ENCODE data around the gene RASD2. TPM values are rescaled to one million over a fixed set of nuclear protein-coding genes. Genes with fewer than 3 reads are reported as not detected.

Gene RASD2
- polyA plus RNA-seq, 1 experiment, result 1.2 TPM

DNA sequence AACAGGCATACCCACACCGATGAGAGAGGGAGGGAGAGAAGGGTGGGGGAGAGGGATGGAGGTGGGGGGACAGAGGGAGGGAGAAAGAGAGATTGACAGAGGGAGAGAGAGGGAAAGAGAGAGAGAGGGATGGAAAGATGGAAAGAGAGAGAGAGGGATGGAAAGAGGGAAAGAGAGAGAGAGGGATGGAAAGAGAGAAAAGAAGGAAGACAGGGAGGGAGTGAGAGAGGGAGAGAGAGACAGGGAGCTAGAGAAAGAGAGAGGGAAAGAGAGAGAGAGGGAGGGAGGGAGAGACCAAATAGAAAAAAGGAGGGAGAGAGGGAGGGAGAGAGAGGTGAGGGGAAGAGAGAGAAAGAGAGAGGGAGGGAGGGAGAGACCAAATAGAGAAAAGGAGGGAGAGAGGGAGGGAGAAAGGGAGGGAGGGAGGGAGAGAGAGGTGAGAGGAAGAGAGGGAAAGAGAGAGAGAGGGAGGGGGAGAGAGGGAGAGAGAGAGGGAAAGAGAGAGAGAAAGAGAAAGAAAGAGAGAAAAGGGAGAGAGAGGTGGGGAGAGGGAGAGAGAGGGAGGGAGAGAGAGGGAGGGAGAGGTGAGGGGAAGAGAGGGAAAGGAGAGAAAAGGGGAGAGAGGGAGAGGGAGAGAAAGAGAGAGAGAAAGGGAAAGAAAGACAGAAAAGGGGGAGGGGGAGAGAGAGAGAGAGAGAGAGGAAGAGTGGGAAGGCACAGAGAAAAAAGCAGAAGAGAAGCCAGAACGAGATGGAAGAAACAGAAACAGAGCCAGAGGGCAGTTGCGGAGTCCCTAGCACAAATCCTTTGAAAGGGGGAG, 52.6 kb downstream of the RASD2 start:
- ChIA-PET CTCF (interaction anchor here (0.8 to 1.9 kb wide), 4 partner anchors 10 to 242 kb away, joined by 4 to 8 read pairs (median 6); no protein-coding TSS in a partner anchor), POLR2A (no interaction called here)
- Histone ChIP-seq H3K36me3 (ENCODE audit: control insufficient read depth, insufficient read depth, low read length) (no peaks in the 10 kb centered on the region), H3K27me3 (ENCODE audit: control insufficient read depth, insufficient read depth, low read length) (no peaks in the 10 kb centered on the region), H3K4me3 (ENCODE audit: low read depth, low read length) (no peak overlapping the region)
- no peak for DNase-seq (ENCODE audit: low read depth)
- TF ChIP-seq, protein P1, sequence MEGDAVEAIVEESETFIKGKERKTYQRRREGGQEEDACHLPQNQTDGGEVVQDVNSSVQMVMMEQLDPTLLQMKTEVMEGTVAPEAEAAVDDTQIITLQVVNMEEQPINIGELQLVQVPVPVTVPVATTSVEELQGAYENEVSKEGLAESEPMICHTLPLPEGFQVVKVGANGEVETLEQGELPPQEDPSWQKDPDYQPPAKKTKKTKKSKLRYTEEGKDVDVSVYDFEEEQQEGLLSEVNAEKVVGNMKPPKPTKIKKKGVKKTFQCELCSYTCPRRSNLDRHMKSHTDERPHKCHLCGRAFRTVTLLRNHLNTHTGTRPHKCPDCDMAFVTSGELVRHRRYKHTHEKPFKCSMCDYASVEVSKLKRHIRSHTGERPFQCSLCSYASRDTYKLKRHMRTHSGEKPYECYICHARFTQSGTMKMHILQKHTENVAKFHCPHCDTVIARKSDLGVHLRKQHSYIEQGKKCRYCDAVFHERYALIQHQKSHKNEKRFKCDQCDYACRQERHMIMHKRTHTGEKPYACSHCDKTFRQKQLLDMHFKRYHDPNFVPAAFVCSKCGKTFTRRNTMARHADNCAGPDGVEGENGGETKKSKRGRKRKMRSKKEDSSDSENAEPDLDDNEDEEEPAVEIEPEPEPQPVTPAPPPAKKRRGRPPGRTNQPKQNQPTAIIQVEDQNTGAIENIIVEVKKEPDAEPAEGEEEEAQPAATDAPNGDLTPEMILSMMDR (IDR thresholded peaks at IDR 0.05; ENCODE audit: insufficient read depth, low read depth, low read length), result no peak

DNA sequence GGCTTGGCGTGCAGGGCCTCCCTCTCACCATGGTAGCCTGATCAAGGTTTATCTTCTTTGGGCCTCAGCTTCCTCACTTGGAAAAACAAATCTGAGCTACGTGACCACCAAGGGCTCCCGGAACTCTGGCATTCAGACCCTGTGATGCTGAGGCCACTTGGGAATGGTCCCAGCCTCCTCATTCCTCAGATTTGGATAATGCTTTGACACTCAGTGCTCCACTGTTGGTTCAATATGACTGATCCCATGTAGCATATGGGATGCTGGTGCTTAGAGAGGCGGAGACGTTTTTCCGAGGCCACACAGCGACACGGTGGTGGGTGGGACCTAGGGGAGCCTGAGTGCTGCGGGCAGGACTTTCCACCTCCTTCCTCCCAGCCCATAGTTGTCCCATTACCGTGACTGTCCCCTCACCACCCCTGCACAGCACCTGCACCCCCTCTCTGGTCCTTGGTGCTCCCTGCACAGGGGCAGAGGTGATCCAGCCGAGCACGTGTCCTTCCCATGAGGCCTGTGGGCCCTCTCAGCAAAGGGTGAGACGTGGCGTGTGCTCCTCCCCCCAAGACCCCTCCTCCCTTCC, 53.4 kb downstream of the RASD2 start:
- CTCF ChIA-PET, result no interaction called here
- Histone ChIP-seq H3K36me3 (ENCODE audit: control insufficient read depth, insufficient read depth, low read length) (no peaks in the 10 kb centered on the region), H3K27me3 (ENCODE audit: control insufficient read depth, insufficient read depth, low read length) (no peaks in the 10 kb centered on the region), H3K4me3 (ENCODE audit: low read depth, low read length) (no peak overlapping the region)
- DNase-seq (ENCODE audit: low read depth), result no peak
- POLR2A ChIA-PET, result no interaction called here
- TF ChIP-seq, protein P1 (IDR thresholded peaks at IDR 0.05; ENCODE audit: insufficient read depth, low read depth, low read length), result no peak

DNA sequence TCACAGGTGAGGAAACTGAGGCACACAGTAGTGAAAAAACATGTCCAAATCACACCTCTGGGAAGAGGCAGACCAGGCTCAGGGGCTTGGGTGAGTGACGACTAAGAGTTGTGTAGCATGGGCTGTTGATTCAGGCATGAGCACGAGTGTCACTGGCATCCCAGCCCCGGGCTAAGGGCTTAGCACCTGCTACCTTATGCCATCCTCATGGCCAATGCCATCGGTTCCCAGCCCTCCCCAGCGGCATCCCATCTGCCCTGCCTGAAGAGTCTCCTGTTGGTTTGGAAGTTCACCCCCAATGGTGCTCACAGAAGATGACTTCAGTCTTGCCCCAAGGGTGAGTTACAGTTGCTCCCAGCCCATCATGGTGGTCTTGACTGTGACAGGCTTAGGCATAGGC, 54.1 kb downstream of the RASD2 start:
- TF ChIP-seq, protein P1 (IDR thresholded peaks at IDR 0.05; ENCODE audit: insufficient read depth, low read depth, low read length), result no peak
- ChIA-PET POLR2A (no interaction called here), CTCF (no interaction called here)
- Histone ChIP-seq H3K27me3 (ENCODE audit: control insufficient read depth, insufficient read depth, low read length) (no peaks in the 10 kb centered on the region), H3K4me3 (ENCODE audit: low read depth, low read length) (no peak overlapping the region), H3K36me3 (ENCODE audit: control insufficient read depth, insufficient read depth, low read length) (no peaks in the 10 kb centered on the region)
- DNase-seq (ENCODE audit: low read depth), result no peak

DNA sequence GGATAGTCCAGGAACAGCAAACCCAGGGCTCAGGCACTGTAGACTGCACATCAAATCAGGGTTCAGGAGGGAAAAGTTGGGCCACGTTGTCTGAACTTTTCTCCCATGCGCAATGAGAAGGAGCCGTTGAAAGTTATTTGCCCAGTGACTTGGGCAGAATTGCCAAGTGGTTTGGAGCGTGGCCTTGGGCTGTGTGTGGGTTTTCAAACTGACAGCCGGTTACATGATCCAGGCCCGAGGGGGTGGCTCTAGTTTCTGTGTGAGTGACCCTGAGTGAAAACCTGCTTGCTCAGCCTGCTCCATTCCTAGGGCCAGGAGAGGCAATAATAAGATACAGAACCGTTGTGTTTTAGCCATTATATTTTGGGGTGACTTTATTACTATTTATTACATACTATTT, 56.2 kb downstream of the RASD2 start:
- POLR2A ChIA-PET, result no interaction called here
- Histone ChIP-seq H3K36me3 (ENCODE audit: control insufficient read depth, insufficient read depth, low read length) (no peaks in the 10 kb centered on the region), H3K4me3 (ENCODE audit: low read depth, low read length) (no peak overlapping the region), H3K27me3 (ENCODE audit: control insufficient read depth, insufficient read depth, low read length) (no peaks in the 10 kb centered on the region)
- no peak for DNase-seq (ENCODE audit: low read depth)
- TF ChIP-seq, protein P1 (IDR thresholded peaks at IDR 0.05; ENCODE audit: insufficient read depth, low read depth, low read length), result no peak
- CTCF ChIA-PET, result no interaction called here

DNA sequence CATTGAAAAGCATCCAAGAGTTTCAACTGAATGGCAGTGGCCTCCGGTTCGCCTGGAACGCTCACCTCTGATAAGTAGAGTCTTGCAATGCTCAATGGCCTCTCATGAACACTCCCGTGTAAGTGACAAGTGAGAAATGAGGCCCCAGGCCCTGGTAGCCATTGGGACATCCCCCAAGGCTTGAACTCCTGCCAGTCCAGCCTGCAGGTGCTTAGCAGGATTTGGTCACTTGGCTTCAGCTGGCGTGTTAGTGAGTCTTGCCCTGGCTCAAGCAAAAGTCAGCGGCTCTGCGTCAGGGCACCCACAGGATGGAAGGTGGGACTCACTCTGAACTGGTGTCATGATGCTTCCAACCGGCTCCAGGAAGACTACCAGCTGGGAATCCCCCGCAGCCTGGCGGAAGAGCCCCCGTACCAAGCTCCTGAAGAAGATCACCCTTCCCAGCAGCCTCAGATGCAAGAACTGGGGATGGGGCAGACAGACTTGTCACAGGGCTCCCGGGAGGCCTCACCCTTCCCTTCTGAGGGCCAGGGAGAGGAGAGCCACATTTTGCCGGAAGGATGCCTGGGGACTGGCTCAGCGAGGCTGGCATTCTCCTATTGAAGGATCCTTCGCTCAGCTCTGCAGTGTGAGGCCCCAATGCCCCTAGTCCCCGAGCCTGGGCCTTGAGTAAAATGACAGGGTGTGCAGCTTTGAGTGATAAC, 57.2 kb downstream of the RASD2 start:
- Histone ChIP-seq H3K4me3 (ENCODE audit: low read depth, low read length) (no peak overlapping the region), H3K27me3 (ENCODE audit: control insufficient read depth, insufficient read depth, low read length) (no peaks in the 10 kb centered on the region), H3K36me3 (ENCODE audit: control insufficient read depth, insufficient read depth, low read length) (no peaks in the 10 kb centered on the region)
- ChIA-PET CTCF (interaction anchor here (1.2 kb wide), 1 partner anchor 167 kb away, joined by 3 read pairs; no protein-coding TSS in a partner anchor), POLR2A (no interaction called here)
- DNase-seq (ENCODE audit: low read depth), result no peak
- TF ChIP-seq, protein P1 (IDR thresholded peaks at IDR 0.05; ENCODE audit: insufficient read depth, low read depth, low read length), result no peak

Data from BJ (cell line).